ENCODE measurements around the gene PLXNA2.

PLXNA2 gene

DNA sequence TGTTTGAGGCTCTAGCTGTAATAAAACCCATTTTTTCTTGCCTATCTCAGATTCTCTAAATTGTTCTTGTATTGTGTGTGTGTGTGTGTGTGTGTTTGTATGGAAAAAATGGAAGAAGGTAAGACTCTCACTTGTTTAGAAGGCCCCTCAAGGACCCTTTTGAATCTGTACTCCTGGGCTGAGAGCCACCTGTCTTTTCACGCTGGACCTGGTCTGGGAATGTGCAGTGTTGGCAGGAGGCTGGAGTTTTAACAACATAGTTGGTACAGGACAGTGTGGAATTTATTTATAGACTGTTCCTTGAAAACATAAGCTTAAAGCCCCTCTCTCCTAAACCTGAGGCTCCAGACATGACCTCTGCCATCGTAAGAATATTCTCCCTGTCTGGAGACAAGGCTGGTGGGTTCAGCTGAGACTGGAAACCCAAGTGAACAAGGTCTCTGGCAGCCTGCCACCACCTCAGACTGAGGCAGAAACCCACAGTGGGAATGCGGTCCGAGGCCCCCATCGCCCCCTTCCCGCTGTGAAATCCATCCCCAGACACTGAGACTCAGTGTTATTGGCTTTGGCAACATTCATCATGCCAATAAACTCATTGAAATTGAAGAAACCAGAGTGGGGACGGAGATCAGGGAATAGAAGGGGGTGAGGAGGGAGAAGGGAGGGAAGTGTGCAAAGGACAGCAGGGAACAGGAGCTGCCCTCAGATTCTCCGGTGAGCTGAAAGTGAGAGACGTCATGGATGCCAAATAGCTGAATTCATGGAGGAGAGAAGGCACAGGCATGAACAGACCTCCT is 24.6 kb upstream of the PLXNA2 start:
- no peak for DNase-seq (ENCODE audit: low read depth, low spot score)

GRCh38 chr1:208265525-208265924 is 21.3 kb upstream of the PLXNA2 start:
- no peak for DNase-seq (ENCODE audit: low read depth, low spot score)
- no peak overlapping the region for H3K27ac ChIP-seq

More for the DNA sequence above, 24.6 kb upstream of the PLXNA2 start:
- H3K27ac ChIP-seq = no peak overlapping the region

GRCh38 chr1:208265122-208265469 is 20.9 kb upstream of the PLXNA2 start:
- H3K27ac ChIP-seq = no peak overlapping the region
- DNase-seq (ENCODE audit: low read depth, low spot score) = no peak

DNA sequence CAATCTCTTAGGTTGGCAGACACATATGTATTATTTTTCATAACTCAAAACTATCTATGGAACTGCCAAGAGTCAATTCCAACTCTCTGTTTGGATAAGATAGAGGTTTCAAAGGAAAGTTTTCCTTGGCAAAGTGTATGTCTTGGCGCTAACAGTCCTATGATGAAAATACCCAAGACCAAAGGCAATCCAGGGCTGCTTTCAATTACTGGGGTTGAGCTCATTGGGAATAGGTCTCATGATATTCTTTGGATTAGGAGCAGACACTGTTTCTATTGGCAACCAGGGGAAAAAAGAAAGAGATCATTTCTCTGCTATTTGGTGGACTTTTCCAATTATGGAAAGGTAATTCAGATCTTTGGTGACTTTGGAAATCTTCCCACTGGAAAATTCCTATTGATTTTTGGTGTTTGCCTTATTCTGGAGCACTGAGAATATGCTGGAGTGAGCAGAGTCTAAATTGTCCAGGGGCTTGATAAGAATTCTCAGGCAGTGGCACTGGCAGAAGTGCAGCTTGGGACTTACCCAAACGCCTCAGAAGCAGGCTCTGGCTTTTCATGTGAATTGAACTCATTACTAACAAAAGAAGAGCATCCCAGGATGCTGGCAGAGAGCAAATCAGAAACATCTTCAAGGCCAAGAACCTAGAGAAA is 20.4 kb upstream of the PLXNA2 start:
- H3K27ac ChIP-seq = no peak overlapping the region
- no peak for DNase-seq (ENCODE audit: low read depth, low spot score)

- no peak for DNase-seq (ENCODE audit: low read depth, low spot score)
- H3K27ac ChIP-seq = no peak overlapping the region
Measured at GRCh38 chr1:208261874-208262273, 17.7 kb upstream of the PLXNA2 start.

DNA sequence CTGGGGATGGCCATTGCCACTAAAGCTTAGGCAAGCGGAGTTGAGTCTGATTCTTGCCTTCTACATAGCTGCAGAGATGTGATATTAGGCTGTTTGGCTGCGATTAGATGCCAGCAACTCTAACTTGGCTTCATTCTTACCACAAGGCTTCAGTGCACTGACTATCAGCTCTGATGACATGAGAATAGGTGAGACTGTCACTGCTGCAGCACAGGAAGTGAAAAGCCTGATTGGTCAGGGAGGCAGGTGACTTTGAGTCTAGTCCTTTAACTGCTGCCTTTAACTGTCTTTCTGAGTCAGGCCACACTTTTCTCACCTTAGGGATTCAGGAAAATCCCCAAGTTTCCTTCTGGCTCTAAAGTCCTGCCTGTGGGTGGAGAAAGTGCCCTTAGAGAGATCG is 14.1 kb upstream of the PLXNA2 start:
- no peak for DNase-seq (ENCODE audit: low read depth, low spot score)

GRCh38 chr1:208257351-208257750 is 13.2 kb upstream of the PLXNA2 start:
- no peak for DNase-seq (ENCODE audit: low read depth, low spot score)
- no peak overlapping the region for H3K27ac ChIP-seq

More for the DNA sequence above, 14.1 kb upstream of the PLXNA2 start:
- no peak overlapping the region for H3K27ac ChIP-seq

DNA sequence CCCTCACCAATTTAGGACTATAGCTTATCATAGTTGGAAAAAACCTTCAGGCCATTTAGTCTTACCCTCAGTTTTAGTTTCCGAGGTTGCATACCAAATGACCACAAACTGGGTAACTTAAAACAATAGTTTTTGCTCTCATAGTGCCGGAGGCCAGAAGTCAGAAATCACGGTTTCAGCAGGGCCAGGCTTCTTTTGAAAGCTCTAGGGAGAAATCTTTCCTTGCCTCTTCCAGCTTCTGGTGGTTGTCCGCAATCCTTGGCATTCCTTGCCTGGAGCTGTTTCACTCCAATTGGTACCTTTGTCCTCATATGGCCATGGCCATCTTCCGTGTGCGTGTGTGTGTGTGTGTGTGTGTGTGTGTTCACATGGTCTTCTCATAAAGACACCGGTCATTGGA is 12.4 kb upstream of the PLXNA2 start:
- DNase-seq (ENCODE audit: low read depth, low spot score) = no peak
- no peak overlapping the region for H3K27ac ChIP-seq

DNA sequence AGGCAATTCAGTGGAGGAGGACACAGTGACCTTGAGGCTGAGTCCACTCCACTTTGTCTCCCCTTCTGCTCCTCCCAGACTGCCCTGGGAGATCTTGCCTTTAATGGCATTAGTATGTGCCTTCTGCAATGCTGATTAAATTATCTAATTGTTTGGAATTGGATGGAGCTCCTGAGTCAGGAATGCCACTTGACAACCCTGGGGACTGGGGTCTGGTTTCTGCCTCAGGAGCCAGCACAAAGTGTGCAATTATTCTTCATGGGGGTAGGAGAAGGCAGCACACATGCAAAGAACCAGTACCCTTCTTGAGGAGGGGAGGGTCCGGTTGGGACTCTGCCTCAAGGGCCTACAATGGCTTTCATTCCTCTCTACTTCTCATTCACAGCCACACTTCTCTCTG is 11.9 kb upstream of the PLXNA2 start:
- DNase-seq (ENCODE audit: low read depth, low spot score) = no peak
- no peak overlapping the region for H3K27ac ChIP-seq

DNA sequence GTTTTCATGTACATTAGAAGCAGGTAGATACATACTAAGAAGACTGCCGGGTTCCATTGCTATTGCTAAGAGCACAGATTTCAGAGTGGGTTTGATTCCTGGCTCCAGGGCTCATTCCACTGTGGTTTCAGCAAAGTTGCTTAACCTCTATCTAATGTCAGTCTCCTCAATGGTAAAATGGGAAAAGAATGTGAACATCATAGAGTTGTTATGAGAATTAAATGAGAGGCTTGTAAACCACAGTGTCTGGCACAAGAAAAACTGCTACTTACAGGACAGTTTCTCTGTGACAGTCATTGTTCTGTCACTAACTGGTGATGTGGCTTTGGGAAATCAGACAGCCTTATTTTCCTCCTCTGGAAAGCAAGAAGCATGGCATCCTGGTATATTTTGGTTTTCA is 10.7 kb upstream of the PLXNA2 start:
- no peak for DNase-seq (ENCODE audit: low read depth, low spot score)
- H3K27ac ChIP-seq = no peak overlapping the region

DNA sequence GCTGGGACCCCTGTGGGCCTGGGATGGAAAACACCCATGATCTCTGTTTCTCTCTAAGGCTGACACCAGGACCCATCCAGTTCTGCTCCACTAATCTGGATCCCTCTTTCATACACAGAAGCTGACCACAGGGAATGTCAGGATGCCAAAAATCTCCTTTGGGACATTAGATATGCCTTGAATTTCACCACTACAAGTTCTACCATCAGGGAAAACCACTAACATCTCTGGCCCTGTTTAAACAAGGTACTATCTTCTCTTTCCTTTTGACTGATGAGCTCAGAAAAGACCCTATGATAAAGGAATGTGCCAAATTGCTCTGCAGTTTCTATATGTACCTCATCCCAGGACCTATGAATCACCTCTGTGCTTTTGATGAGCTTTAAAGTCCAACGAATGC is 10.2 kb upstream of the PLXNA2 start:
- DNase-seq (ENCODE audit: low read depth, low spot score) = no peak
- H3K27ac ChIP-seq = no peak overlapping the region

DNA sequence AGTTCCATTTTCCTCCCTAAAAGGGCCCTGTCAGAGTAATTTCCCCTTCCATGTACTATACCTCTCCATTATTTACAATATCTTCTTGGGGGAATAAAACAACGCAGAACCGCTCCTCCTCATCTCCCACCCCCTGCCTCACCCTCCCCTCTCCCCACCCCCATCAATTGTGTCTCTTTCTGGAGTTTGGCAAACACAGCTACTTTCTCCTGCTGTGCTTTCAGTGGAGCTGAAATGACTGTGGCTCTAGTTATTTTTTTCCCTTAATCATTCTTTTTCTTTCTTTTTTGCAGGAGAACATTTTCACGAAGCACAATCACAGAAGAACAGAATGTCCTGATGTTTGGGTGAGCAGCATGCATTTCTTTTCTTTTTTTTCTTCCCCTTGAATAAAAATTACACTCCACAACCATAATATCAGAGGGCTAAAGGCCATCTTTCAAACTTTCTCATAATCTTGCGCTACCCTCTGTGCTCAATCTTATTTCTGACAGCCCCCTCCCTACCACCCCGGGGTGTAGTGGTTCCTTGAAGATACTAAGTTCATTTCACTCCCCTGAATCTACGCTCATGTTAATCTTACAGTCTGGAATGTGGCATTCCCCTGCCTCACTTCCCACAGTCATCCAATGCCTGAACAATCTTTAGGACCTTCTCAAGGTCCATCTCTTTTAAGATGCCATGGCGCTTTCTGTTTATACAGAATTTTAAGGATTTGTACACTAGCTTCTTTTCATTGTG is 8.8 kb upstream of the PLXNA2 start:
- DNase-seq (ENCODE audit: low read depth, low spot score) = no peak
- no peak overlapping the region for H3K27ac ChIP-seq

- DNase-seq (ENCODE audit: low read depth, low spot score) = no peak
- H3K27ac ChIP-seq = no peak overlapping the region
Measured at GRCh38 chr1:208251911-208252835, 8.0 kb upstream of the PLXNA2 start.

GRCh38 chr1:208251015-208251414 is 6.8 kb upstream of the PLXNA2 start:
- DNase-seq (ENCODE audit: low read depth, low spot score) = no peak
- H3K27ac ChIP-seq = no peak overlapping the region

- DNase-seq (ENCODE audit: low read depth, low spot score) = no peak
- H3K27ac ChIP-seq = no peak overlapping the region
Measured at GRCh38 chr1:208250613-208251012, 6.4 kb upstream of the PLXNA2 start.

DNA sequence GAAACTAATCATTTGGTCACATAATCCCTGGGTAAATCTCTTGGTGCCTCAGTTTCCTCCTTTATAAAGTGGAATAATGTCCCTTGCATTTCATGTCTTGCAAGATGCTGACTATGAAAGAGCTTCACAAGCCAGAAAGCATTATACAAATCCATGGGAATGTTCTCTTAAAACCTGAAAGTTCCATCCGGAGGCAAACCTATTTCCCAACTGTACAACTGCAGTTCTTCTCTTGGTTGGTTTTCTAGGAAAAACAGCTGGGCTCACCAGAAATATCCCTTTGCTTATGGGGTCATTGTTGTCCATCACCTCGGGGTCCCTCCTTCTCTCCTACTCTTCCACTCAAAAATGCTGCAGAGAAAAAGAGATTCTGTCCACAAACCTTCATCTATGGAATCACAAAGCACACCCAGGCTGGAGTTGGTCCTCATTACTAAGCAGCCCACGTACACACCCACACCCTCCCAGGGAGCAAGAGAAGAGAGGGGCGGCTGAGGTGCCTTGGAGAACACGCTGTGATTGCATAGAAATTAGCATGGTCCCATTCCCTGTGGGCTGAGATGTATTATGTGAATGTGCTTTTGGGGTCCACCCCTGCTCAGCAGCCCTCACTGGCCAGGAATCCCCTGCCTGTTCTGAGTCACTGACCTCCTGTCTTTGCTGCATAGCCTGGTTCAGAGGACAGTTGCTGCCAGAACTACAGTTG is 5.0 kb upstream of the PLXNA2 start:
- no peak overlapping the region for H3K27ac ChIP-seq
- no peak for DNase-seq (ENCODE audit: low read depth, low spot score)

DNA sequence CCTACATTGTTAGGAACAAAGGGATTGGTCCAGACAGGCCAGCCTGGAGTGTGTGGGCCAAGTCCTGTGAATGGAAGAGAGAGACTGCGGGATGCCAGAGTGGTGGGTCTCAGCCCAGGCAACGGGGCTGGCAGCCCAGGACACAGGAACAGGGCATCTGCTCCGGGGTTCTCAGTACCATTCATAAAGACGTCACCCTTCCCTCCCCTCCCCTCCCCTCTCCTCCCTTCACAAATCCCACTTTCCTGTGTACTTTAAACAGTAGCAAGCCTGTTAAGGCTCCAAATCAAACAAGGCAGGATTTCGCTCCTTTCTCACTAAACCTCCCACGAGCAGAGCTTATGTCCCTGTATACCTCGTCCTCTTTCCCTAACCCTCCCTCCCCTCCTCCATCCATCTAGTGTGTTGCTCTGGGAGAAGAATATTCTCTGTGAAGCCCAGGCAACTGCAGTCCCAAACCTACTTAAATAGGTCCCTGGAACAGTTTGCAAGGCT is 4.2 kb upstream of the PLXNA2 start:
- DNase-seq (ENCODE audit: low read depth, low spot score) = no peak
- no peak overlapping the region for H3K27ac ChIP-seq

DNA sequence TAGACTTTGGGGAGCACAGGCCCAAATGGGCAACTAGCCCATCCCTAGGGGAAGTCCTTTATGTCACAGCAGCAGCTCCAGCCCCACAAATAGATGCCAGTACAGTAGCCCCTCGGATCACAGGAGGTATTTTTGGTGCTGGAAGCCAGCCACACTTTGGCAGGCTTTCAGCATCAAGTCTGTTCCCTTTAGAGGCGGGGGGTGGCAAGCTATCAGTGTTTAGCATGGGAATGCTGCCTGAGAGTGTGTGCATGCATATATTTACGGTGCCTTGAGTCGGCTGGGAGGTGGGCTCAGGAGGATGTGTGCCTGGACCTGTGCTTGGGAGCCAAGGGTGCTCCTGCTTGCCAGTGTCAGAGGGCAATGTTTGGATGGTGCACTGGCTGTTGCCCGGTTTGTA is 3.5 kb upstream of the PLXNA2 start:
- DNase-seq (ENCODE audit: low read depth, low spot score) = no peak
- H3K27ac ChIP-seq = no peak overlapping the region

- DNase-seq (ENCODE audit: low read depth, low spot score) = peak; percentile 40
- H3K27ac ChIP-seq = peak overlapping the region; percentile 74
Measured at GRCh38 chr1:208245185-208245705, 1.1 kb upstream of the PLXNA2 start.
